Smooth muscle cell (in vitro differentiated cells): ENCODE results near the gene CIITA. TPM values are rescaled to one million over a fixed set of nuclear protein-coding genes. Genes with fewer than 3 reads are reported as not detected.

Source experiments
- DNase-seq: peaks from one replicate; lab custom pipeline; 2025; ENCODE audit not compliant: unreplicated experiment; lab: John Stamatoyannopoulos, UW
- H2AFZ ChIP-seq: fragments of 200-600 bp; sonication (generic); 2 replicates; pipeline ENCODE4 v1.6.0; 2016; ENCODE audit warnings: antibody characterized with exemption, low read depth, mild to moderate bottlenecking
- H3F3A ChIP-seq: fragments of 200-600 bp; sonication (generic); 2 replicates; pipeline ENCODE4 v1.6.0; 2017; ENCODE audit warnings: antibody characterized with exemption, low read depth
- H3K27ac ChIP-seq: fragments of 200-600 bp; sonication (generic); 2 replicates; pipeline ENCODE4 v1.5.1; 2016; ENCODE audit warnings: low read depth, mild to moderate bottlenecking
- H3K27me3 ChIP-seq: fragments of 200-600 bp; sonication (generic); 2 replicates; pipeline ENCODE4 v1.6.1; 2016; ENCODE audit warnings: low read depth, mild to moderate bottlenecking
- H3K36me3 ChIP-seq: fragments of 200-600 bp; sonication (generic); 2 replicates; pipeline ENCODE4 v1.5.1; 2016; ENCODE audit warnings: low read depth
- H3K4me1 ChIP-seq: fragments of 200-600 bp; sonication (generic); 2 replicates; pipeline ENCODE4 v1.5.1; 2016; ENCODE audit warnings: low read depth
- H3K4me2 ChIP-seq: fragments of 200-600 bp; sonication (generic); 2 replicates; pipeline ENCODE4 v1.6.0; 2016; ENCODE audit warnings: mild to moderate bottlenecking
- H3K4me3 ChIP-seq: fragments of 200-600 bp; sonication (generic); 2 replicates; pipeline ENCODE4 v1.5.1; 2016; ENCODE audit warnings: mild to moderate bottlenecking
- H3K79me2 ChIP-seq: fragments of 200-600 bp; sonication (generic); 2 replicates; pipeline ENCODE4 v1.6.0; 2016; ENCODE audit warnings: low read depth, mild to moderate bottlenecking
- H3K9ac ChIP-seq: fragments of 200-600 bp; sonication (generic); 2 replicates; pipeline ENCODE4 v1.6.0; 2016; ENCODE audit warnings: low read depth
- H3K9me3 ChIP-seq: fragments of 200-600 bp; sonication (generic); replicated peaks from 2 replicates; pipeline ENCODE4 v1.5.1; 2016; ENCODE audit warnings: low read depth
- H4K20me1 ChIP-seq: fragments of 200-600 bp; sonication (generic); 2 replicates; pipeline ENCODE4 v1.6.0; 2016; ENCODE audit warnings: low read depth
- CTCF ChIP-seq: fragments of 200-600 bp; sonication (generic); IDR thresholded peaks from 2 replicates; pipeline ENCODE4 v1.5.1; 2017; ENCODE audit warnings: borderline replicate concordance, mild to moderate bottlenecking, antibody characterized with exemption; ENCODE audit not compliant: insufficient read depth, poor library complexity, severe bottlenecking
- WGBS: methylation state at CpG from one replicate; pipeline ENCODE4 v1.1.7; 2016; ENCODE audit warnings: low lambda C conversion rate; 5-methylcytosine and 5-hydroxymethylcytosine counted together
- polyA plus RNA-seq: library from polyadenylated mRNA; unstranded; fragments of >200 nt; fragmentation: Nextera tagmentation; extraction: Ambion mirVana; gene quantifications from 2 replicates; pipeline ENCODE4 v1.2.1, GENCODE V29; 2016
- total RNA-seq: library from RNA; depleted of rRNA; stranded (reverse); fragments of >200 nt; gene quantifications from 2 replicates; pipeline ENCODE4 v1.2.3, GENCODE V29; 2014

The CIITA gene
- total and polyA plus RNA-seq, 2 experiments from 2014 or later = 0.31 TPM; not detected in 1

- Histone ChIP-seq H3K27ac (no peak overlapping the region), H3K9ac (no peak overlapping the region)
- 76% methylated on average over 6 of the region's 6 CpGs for WGBS
Measured at GRCh38 chr16:10885246-10885645, 8.2 kb downstream of the CIITA start.

GRCh38 chr16:10888320-10888937, 11.4 kb downstream of the CIITA start:
- Histone ChIP-seq H3F3A (no peaks in the 10 kb centered on the region), H4K20me1 (no peaks in the 10 kb centered on the region), H3K79me2 (no peaks in the 10 kb centered on the region), H3K4me3 (no peak overlapping the region), H2AFZ (no peak overlapping the region), H3K4me2 (no peak overlapping the region), H3K4me1 (no peaks in the 10 kb centered on the region), H3K9me3 (no peaks in the 10 kb centered on the region), H3K27ac (no peak overlapping the region), H3K36me3 (no peaks in the 10 kb centered on the region), H3K27me3 (peaks cover 17% of the 10 kb centered on the region), H3K9ac (no peak overlapping the region)
- TF ChIP-seq CTCF = no peak
- no peak for DNase-seq
- 81% methylated on average over 10 of the region's 10 CpGs for WGBS

More at GRCh38 chr16:10885246-10885645, 8.2 kb downstream of the CIITA start:
- no peak for TF ChIP-seq CTCF
- Histone ChIP-seq H3K79me2 (no peaks in the 10 kb centered on the region), H2AFZ (no peak overlapping the region), H3K4me1 (no peaks in the 10 kb centered on the region), H3K4me2 (no peak overlapping the region), H4K20me1 (no peaks in the 10 kb centered on the region), H3K4me3 (no peak overlapping the region), H3K9me3 (no peaks in the 10 kb centered on the region), H3K36me3 (no peaks in the 10 kb centered on the region), H3F3A (no peaks in the 10 kb centered on the region), H3K27me3 (peaks cover 30% of the 10 kb centered on the region)
- DNase-seq = no peak

GRCh38 chr16:10889855-10890254, 12.9 kb downstream of the CIITA start:
- Histone ChIP-seq H3K9ac (no peak overlapping the region), H3K27me3 (peaks cover 17% of the 10 kb centered on the region), H3K9me3 (no peaks in the 10 kb centered on the region), H3K36me3 (no peaks in the 10 kb centered on the region), H4K20me1 (no peaks in the 10 kb centered on the region), H3K4me2 (no peak overlapping the region), H2AFZ (no peak overlapping the region), H3K4me1 (no peaks in the 10 kb centered on the region), H3K79me2 (no peaks in the 10 kb centered on the region), H3K27ac (no peak overlapping the region), H3F3A (no peaks in the 10 kb centered on the region), H3K4me3 (no peak overlapping the region)
- no peak for DNase-seq
- 91% methylated on average over 4 of the region's 4 CpGs for WGBS
- TF ChIP-seq CTCF = no peak

- no peak for TF ChIP-seq CTCF
- Histone ChIP-seq H3K4me3 (no peak overlapping the region), H3K27ac (no peak overlapping the region), H3K36me3 (no peaks in the 10 kb centered on the region), H3F3A (no peaks in the 10 kb centered on the region), H3K27me3 (peaks cover 14% of the 10 kb centered on the region), H4K20me1 (no peaks in the 10 kb centered on the region), H3K9me3 (no peaks in the 10 kb centered on the region), H3K79me2 (no peaks in the 10 kb centered on the region), H3K4me1 (no peaks in the 10 kb centered on the region), H2AFZ (no peak overlapping the region), H3K9ac (no peak overlapping the region), H3K4me2 (no peak overlapping the region)
- WGBS = 78% methylated on average over 5 of the region's 5 CpGs
- DNase-seq = no peak
Measured at GRCh38 chr16:10892782-10893318, 15.8 kb downstream of the CIITA start.
